NCI-H2196 (cell line): ENCODE measurements around the gene NEU4.
"Not testable (repeated sequence)": the region's sequence is repeated elsewhere in the genome, so short reads cannot be mapped to it uniquely, and the experiment has no call there.

Source experiments
- DNase-seq: peaks from one replicate; lab custom pipeline; 2025; ENCODE audit not compliant: unreplicated experiment; lab: John Stamatoyannopoulos, UW

The NEU4 gene, protein sequence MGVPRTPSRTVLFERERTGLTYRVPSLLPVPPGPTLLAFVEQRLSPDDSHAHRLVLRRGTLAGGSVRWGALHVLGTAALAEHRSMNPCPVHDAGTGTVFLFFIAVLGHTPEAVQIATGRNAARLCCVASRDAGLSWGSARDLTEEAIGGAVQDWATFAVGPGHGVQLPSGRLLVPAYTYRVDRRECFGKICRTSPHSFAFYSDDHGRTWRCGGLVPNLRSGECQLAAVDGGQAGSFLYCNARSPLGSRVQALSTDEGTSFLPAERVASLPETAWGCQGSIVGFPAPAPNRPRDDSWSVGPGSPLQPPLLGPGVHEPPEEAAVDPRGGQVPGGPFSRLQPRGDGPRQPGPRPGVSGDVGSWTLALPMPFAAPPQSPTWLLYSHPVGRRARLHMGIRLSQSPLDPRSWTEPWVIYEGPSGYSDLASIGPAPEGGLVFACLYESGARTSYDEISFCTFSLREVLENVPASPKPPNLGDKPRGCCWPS

DNA sequence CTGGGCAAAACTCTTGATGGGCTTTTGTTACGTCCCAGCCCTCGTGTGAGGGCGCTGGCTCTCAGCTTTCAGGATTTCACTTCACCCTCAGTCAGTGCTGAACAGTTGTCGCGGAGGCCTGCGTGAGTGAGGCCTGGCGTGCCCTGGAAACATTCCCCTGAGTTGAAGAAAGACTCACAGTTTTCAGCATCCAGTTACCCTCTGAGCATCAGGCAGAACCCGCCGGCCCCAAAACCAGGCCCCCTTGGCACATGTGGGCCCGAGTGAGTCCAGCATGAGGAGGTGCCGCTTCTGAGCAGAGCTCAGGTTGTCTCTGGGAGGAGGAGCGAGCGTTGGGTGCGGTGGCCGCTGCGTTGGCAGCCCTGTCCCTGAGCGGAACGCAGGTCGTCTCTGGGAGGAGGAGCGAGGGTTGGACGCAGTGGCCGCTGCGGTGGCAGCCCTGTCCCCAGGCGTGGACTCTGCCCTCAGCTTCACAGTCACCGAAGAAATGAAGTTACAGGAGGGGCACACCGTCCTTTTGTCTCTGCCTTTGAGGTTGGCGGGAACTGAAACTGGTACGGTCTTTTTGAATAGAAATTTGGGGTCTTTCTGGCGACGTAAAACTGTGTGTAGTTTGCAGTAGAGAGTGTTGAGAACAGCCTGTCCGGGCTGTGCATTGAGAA lies at the start of gene NEU4:
NEU4 (plus strand) TSS at position 473 of the 662 bp plus-strand sequence. CDS start 5,292 bp downstream, outside the sequence.
- DNase-seq, result no peak

DNA sequence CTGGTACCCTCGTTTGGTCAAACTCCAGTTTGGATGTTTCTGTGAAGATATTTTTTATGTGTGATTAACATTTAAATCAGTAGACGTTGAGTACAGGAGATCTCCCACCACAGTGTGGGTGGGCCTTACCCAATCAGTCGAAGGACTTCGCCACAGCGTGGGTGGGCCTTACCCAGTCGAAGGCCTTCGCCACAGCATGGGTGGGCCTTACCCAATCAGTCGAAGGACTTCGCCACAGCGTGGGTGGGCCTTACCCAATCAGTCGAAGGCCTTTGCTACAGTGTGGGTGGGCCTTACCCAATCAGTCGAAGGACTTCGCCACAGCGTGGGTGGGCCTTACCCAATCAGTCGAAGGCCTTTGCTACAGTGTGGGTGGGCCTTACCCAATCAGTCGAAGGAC lies 49.1 kb upstream of the NEU4 start:
- DNase-seq, result not testable (repeated sequence)

DNA sequence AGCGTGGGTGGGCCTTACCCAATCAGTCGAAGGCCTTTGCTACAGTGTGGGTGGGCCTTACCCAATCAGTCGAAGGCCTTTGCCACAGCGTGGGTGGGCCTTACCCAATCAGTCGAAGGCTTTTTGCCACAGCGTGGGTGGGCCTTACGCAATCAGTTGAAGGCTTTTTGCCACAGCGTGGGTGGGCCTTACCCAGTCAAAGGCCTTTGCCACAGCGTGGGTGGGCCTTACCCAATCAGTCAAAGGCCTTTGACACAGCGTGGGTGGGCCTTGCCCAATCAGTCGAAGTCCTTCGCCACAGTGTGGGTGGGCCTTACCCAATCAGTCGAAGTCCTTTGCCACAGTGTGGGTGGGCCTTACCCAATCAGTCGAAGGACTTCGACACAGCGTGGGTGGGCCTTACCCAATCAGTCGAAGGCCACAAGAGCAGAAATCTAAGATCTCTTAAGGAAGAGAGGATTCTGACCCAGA lies 48.7 kb upstream of the NEU4 start:
- DNase-seq, result no peak

DNA sequence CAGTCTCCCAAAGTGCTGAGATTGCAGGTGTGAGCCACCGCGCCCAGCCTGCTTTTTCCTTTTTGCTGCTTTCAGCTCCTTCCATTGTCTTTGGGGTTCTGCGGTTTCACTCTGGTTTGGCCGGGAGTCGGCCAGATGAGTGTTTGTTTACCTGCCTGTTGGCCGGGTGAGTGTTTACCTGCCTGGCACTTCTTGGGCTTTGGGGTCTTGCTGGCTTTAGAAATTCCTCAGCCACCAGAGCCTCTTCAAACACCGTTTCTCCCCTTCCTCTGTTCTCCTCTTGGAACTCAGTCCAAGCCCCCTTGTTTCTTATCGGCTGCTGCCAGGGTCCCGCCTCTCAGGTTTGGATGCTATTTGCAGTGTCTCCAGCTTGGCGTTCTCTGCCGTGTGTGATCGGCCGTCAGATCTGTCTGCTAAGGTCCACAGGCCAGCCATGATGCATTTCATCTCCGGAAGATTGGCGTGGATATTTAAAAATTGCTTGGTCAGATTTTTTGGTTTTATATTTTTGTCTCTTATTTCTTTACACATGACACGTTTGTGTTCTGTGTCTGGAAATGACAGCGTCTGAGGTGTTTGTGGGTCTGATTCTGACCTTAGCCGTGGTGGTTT lies 46.6 kb upstream of the NEU4 start:
- peak; percentile 55 for DNase-seq

DNA sequence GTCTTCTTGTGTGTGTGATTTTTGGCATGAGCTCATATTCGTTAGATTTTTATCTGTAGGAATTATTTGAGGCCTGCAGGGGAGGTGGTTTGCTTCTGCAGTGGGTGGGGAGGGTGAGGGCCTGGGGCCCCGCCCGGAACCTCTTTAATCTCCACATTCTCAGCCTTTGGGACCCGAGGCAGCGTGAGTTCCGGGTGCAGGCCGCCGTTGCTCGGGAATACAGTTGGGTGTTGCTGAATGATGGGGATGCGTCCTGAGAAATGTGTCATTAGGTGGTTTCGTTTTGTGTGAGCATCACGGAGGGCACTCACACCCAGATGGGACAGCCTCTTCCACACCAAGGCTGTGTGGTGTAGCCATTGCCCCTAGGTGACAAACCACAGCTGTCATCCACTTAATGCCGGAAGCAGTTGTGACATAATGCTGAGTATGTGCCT lies 46.0 kb upstream of the NEU4 start:
- DNase-seq, result no peak

DNA sequence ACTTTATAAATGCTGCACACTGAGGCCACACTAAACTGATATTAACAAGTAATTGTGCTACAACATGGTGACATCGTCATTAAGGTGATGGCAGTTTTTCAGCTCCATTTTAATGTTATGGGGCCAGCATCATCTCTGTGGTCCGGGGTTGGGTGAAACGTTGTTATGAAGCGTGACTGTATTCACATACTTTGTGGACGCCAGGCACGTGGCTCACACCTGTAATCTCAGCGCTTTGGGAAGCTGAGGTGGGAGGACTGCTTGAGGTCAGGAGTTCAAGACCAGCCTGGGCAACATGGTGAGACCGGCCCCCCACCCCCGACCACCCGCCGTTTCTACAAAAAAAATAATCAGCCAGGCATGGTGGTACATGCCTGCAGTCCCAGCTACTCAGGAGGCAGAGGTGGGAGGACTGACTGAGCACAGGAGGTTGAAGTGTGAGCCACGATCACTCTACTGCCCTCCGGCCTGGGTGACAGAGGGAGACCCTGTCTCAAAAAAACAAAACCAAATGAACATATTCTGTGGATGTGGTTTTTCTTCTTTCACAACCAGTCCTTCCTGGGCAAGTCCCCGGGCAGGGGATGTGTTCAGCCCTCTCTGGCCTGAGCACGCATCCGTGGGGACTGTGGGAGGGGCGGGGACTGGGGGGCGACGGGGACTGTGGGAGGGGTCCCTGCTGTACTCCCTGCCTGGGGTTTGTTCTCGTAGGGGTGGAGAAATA lies 45.3 kb upstream of the NEU4 start:
- no peak for DNase-seq

DNA sequence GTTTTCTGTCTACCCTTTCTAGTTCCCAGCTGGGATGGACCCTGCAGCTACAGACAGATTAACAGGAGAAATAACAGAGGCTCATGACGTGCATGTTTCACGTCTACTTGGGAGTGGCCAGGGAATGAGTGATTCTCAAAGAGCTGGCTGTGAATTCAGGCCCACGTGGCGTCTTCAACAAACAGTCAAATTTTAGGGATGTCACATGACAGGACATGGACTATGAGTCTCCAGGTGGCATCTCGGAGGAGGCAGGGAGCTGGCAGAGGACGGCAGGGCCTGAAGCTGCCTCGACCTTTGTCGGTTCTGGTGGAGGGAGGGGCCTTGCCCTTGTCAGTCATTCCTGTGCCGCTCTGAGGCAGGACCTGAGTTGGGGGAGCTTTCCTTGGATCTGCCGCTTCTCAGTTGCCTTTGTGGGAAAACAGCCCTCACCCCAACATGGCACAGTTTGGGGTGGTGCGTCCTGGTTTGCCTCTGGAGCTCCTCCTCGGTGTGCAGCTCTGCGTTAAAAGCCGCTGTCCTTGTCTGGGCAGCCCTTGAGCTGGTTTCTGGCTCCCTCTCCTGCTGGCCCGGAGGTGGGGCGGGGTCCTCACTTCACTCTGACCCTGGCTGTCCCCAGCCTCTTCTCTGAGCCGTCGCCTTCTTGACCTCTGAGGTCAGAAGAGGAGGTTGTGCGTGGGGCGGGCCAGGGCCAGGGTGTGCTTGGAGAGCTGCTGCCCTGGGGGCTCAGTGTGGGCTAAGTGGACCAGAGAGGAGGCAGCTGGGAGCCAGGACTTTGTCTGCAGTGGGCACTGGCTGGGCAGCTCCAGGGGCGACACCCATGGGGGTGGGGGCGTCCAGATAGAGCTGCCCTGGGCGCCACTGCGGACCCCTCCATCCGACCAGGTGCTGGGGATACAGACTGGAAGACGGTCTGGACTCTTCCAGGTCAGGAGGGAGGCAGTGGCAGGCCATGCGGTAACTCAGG lies 44.4 kb upstream of the NEU4 start:
- DNase-seq, result no peak

DNA sequence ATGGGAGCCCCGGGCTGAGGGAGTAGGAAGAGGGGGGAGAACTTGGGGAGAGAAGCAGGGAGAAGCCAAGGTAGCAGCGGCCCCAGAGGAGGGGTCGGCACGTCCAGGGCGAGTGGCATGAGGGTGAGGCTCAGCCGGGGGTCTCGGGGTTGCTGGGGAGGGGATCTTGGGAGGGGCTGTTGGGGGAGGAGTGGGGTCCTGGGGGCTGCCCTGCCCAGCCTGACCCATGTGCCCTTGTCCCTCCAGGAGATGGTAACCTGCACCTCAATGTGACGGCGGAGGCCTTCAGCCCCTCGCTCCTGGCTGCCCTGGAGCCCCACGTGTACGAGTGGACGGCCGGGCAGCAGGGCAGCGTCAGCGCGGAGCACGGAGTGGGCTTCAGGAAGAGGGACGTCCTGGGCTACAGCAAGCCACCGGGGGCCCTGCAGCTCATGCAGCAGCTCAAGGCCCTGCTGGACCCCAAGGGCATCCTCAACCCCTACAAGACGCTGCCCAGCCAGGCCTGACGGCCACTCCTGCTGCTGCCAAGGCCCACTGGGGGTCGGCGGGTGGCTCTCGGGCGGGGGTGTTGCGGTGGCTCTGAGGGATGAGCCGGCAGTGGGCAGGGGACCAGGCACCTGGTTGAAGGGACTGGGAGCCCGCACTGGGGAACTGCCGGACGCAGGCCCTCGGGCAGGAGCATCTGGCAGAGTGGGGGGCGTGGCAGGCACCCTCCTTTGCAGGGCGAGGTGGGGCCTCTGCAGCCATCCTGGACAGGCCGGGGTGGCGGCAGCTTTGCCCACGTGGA lies 41.3 kb upstream of the NEU4 start:
- DNase-seq, result no peak

DNA sequence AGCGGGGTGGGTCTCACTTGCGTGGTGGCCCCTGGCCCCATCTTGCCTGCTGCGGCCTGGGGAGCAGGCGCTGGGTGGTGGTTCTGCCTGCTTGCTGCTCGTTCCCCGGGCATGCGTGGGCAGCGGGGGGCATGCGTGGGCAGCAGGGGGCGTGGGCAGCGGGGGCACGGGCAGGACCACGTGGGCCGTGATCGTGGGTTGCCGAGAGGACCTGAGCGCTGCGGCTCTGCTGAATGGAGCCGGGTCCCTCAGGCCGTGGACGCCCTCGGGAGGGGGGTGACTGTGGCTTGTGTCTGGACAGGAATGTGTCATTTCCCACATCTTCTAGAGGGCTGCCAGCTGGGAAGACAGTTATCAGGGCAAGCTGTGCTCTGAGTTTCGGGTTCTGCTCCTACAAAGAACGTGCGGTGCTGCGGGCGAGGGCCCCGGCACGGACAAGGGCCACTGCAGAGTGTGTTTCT lies 40.7 kb upstream of the NEU4 start:
- no peak for DNase-seq

DNA sequence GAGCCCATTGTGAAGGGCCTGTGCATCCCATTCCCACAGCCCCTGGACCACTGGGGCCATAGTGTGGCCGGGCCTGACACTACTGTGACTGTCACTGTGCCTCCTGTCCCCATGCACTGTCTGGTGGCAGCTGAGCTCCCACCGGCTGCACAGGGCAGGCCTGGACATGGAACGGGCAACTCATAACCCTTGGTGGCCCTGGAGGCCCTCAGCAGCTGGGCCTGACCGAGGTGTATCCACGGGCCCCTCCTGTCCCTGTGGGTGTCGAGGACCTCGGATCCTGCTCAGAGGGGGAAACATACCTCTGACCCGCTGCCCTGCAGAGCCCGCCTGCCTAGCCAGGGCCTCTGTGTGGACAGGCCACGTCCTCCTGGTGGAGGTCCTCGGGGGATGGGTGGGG lies 40.1 kb upstream of the NEU4 start:
- no peak for DNase-seq

DNA sequence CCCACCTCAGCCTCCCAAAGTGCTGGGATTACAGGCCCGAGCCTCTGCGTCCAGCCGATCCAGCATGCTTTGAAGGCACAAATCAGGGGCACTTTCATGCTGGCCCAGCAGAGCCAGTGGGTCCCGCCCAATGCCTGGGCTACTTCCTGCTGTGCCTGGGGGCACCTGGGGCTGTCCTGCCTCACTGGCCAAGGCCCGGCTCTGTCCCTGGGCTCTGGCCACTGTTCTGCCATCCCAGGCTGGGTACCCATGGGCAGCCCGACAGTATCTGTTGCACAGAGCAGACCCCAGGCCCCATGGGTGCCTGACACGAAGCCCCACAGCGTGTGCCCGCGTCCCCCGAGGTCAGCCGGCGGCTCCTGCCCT lies 39.2 kb upstream of the NEU4 start:
- no peak for DNase-seq

DNA sequence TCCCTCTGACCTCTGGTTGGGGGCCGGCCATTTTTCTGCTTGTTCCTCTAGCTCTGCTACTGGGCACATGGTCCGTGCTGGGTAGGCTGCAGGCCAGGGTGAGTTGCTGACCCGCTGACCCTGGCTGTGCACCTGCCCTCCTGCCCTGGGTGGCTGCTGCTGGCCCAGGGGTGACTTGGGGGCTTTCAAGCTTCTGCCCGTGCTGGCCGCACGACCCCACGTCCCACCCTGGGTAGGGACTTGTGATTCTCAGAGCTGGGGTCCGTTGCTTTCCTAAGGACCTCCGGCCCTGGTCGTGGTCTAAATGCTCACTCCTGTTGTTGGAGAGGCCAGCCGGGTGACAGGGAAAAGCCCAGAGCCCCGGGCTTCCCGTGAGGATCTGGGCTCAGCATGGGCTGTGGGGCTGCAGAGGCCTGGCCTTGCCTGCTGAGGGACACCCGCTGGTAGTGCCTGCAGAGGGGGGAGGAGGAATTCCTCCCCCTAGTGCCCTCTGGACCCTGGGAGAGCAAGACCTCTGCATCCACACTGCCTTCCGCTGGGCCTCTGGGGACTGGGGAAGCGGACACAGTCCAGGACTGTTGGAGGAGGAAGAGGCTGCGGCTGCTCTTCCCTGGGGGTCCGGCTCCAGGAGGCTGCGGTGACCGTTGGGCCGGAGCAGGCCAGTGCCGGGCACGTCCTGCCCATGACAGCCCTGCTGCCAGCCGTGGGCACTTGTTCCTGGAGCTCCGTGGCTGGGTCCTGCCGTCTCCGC lies 38.6 kb upstream of the NEU4 start:
- no peak for DNase-seq

DNA sequence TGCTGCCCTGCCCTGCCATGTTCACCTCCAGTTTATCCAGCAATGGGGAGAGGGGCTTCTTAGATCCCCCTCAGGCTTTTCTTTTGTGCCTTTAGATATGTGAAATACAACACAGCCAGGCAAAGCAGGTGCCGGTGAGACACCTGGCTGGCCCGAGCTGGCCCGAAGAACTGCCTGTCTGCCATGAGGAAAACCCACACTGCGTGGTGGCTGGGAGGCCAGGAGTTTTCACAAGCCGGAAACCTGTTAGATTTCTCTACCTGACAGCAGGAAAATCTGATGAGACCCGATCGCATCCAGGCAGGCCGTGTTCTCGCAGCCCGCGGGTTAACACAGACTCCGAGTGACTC lies 38.1 kb upstream of the NEU4 start:
- no peak for DNase-seq

DNA sequence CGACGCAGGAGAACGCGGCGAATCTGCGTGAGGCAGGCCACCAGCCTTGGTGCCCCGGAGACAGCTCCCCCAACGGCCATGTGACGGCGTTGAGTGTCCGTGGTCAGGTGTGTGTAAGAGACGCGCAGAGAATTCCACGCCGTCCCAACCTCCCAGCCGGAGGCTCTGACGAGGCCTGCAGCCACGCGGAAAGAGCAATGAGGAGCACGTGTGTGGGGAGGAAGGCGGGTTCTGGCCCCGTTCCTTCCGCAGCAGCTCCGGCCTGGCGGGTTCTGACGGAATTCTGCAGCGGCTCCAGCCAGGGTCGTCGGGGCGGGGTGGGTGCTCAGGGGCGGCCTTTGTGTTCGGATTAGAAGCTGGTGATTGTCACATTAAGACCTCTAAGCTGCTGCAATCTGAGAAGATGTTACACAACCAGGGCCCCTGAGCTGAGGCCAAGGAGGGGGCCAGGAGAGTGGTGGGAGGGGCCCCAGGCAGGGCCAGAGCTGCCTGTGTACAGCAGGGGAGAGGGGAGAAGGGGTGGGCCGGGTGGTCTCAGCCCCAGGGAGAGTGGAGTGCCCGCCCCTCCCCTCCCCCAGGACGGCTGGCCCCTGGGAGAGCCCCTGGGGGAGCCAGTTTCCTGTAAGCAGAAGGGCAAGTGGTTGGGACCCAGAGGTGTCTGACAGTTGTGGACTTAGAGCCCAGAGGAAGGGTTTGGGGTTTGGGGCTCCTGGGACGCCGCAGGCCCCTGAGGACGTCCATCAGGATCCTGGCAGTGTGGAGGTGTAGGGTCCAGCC lies 37.5 kb upstream of the NEU4 start:
- no peak for DNase-seq

DNA sequence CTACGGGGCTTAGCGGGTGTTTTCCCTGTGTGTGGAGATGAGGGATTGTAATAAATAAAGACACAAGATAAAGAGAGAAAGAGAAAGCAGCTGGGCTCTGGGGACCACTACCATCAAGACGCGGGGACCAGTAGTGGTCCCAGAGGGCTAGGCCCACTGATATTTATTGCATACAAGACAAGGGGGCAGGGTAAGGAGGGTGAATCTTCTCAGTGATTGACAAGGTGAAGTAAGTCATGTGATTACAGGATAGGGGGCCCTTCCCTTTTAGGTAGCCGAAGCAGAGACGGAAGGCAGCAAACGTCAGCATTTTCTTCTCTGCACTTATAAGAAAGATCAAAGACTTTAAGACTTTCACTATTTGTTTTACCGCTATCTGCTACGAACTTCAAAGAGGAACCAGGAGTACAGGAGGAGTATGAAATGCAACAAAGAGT lies 36.9 kb upstream of the NEU4 start:
- DNase-seq, result no peak

DNA sequence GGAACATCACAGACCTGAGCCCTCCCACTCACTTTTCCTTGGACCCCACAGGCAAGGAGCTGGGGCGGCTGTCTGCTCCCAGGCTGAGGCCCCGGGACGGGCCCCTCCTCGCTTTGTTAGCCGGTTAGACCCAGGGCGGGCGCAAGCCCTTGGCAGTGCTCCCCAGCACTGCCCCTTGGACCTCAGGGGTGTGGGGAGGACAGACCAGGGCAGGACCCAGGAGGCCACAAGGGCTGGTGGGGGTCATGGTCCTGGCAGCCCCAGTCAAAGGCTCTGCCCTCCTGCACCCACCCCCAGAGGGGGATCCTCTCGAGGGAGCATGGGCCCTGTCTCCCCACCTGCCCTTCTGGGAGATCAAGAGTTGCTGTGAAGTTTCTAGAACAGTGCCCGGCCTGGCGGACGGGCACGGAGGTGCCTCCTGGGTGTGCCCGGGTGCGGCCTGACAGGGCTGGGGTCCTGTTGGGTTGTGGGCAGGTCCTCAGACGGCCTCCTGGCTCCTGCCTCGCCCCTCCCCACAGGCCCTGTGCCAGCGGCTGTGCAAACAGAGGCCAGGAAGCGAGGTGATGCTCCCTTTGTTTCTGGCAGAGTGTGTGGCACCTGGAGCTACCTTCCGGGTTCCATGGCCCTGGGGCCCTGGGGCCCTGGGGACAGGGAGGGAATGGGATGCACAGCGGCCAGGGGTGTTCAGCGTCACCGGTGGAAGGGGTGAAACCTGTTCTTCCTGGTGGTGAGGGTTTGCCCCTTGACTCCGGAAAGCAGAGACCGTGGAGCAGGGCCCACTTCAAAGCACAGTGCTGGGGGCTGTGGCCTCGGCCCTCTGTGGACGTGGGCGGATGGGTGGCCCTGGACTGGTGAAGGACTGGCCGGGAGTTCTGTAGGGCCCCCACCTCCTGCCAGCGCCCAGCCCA lies 35.2 kb upstream of the NEU4 start:
- DNase-seq, result no peak
